Measurements from ENCODE around the gene CELSR1. TPM values are rescaled to one million over a fixed set of nuclear protein-coding genes. Genes with fewer than 3 reads are reported as not detected.

Gene CELSR1
- total RNA-seq, 2 donors from 2014 or later, result 24.2 to 38.2 TPM

DNA sequence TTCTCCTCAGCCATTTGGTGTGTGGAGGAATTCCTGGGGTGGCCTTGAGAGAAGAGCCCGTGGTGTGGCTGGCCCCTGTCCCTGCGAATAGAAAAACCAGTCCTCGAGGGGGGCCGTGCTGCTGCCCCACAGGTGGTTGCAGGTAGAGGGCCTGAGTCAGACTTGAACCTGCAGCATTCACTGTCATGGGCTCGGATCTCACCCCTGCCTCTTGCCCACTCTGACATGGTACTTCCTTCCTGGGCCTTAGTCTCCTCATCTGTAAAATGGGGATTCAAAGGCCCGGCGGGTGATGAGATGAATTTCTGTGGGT lies 182.5 kb downstream of the CELSR1 start:
- no peak for DNase-seq (ENCODE audit: low spot score)
- no peaks in the 10 kb centered on the region for H3K27me3 ChIP-seq (replicated peaks; ENCODE audit: insufficient read depth)
- intact Hi-C loops (cut with DNase I), result no loop called here
- TF ChIP-seq, protein P1, sequence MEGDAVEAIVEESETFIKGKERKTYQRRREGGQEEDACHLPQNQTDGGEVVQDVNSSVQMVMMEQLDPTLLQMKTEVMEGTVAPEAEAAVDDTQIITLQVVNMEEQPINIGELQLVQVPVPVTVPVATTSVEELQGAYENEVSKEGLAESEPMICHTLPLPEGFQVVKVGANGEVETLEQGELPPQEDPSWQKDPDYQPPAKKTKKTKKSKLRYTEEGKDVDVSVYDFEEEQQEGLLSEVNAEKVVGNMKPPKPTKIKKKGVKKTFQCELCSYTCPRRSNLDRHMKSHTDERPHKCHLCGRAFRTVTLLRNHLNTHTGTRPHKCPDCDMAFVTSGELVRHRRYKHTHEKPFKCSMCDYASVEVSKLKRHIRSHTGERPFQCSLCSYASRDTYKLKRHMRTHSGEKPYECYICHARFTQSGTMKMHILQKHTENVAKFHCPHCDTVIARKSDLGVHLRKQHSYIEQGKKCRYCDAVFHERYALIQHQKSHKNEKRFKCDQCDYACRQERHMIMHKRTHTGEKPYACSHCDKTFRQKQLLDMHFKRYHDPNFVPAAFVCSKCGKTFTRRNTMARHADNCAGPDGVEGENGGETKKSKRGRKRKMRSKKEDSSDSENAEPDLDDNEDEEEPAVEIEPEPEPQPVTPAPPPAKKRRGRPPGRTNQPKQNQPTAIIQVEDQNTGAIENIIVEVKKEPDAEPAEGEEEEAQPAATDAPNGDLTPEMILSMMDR (IDR thresholded peaks at IDR 0.05), result no peak
- TF ChIP-seq POLR2AphosphoS5 (IDR thresholded peaks at IDR 0.05), result no peak
- peaks cover 5 to 7% of the 10 kb centered on the region in 2 donors for H3K36me3 ChIP-seq
- H3K4me3 ChIP-seq, result no peak overlapping the region
- H3K27ac ChIP-seq, result no peak overlapping the region
- no peaks in the 10 kb centered on the region for H3K9me3 ChIP-seq
- WGBS, result 63% methylated on average over 7 of the region's 7 CpGs
- H3K4me1 ChIP-seq (replicated peaks), result no peaks in the 10 kb centered on the region

- no peak overlapping the region for H3K4me3 ChIP-seq
- no peak for DNase-seq (ENCODE audit: low spot score)
- H3K27me3 ChIP-seq (replicated peaks; ENCODE audit: insufficient read depth), result no peaks in the 10 kb centered on the region
- intact Hi-C loops (cut with DNase I), result no loop called here
- TF ChIP-seq, protein P1 (IDR thresholded peaks at IDR 0.05), result no peak
- TF ChIP-seq POLR2AphosphoS5 (IDR thresholded peaks at IDR 0.05) (no peak), POLR2A (IDR thresholded peaks at IDR 0.05) (no peak)
- H3K36me3 ChIP-seq, result peaks cover 5 to 7% of the 10 kb centered on the region in 2 donors
- 72% methylated on average over 21 of the region's 21 CpGs for WGBS
- no peaks in the 10 kb centered on the region for H3K4me1 ChIP-seq (replicated peaks)
- no peaks in the 10 kb centered on the region for H3K9me3 ChIP-seq
- H3K27ac ChIP-seq, result no peak overlapping the region
Measured at GRCh38 chr22:46354176-46354992, 183.0 kb downstream of the CELSR1 start.

DNA sequence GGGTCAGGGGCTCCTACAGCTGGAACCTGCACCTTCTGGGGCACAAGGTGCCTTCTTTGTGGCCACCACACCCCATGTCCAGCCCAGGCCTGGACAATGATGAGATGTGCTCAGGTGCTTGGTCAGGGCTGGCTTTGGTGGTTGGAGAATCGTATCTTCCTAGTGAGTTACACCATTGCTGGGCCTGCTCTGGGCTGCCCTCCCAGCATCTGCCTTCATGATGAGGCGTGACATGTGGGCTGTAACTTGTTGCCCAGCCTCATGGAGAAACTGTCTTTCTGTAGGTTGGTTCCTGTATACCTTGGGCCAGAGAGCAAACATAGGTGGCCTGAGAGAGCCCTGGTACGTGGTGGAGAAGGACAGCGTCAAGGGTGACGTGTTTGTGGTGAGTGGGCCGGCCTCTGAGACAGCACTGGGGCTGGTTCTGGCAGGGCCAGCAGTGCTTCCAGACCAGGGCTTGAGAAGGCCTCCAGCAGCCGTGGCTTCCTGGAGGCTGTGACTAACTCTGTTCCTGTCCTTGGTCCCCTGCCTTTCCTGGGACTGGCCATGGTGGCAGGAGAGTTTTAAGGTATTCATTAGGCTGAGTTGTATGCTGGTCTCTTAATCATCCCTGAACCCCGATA lies 183.8 kb downstream of the CELSR1 start:
- WGBS, result 88% methylated on average over 8 of the region's 8 CpGs
- Histone ChIP-seq H3K4me1 (replicated peaks) (no peaks in the 10 kb centered on the region), H3K9me3 (no peaks in the 10 kb centered on the region), H3K27me3 (replicated peaks; ENCODE audit: insufficient read depth) (no peaks in the 10 kb centered on the region), H3K36me3 (peaks cover 5 to 7% of the 10 kb centered on the region in 2 donors), H3K27ac (no peak overlapping the region), H3K4me3 (no peak overlapping the region)
- TF ChIP-seq POLR2AphosphoS5 (IDR thresholded peaks at IDR 0.05) (no peak), POLR2A (IDR thresholded peaks at IDR 0.05) (no peak)
- TF ChIP-seq, protein P1 (IDR thresholded peaks at IDR 0.05), result no peak
- intact Hi-C loops (cut with DNase I), result no loop called here
- DNase-seq (ENCODE audit: low spot score), result no peak

GRCh38 chr22:46352691-46353386 lies 184.6 kb downstream of the CELSR1 start:
- Histone ChIP-seq H3K27ac (no peak overlapping the region), H3K27me3 (replicated peaks; ENCODE audit: insufficient read depth) (no peaks in the 10 kb centered on the region), H3K36me3 (peaks cover 5 to 9% of the 10 kb centered on the region in 2 donors), H3K9me3 (no peaks in the 10 kb centered on the region), H3K4me1 (replicated peaks) (no peaks in the 10 kb centered on the region), H3K4me3 (no peak overlapping the region)
- DNase-seq (ENCODE audit: low spot score), result peak; percentile 73
- WGBS, result 67% methylated on average over 19 of the region's 20 CpGs
- TF ChIP-seq POLR2A (IDR thresholded peaks at IDR 0.05) (no peak), POLR2AphosphoS5 (IDR thresholded peaks at IDR 0.05) (peak; percentile 67)
- TF ChIP-seq, protein P1 (IDR thresholded peaks at IDR 0.05), result peak in 1 of 4 experiments; percentile 9
- intact Hi-C loops (cut with DNase I), result no loop called here
